WI38 (cell line): ENCODE results near the gene KDM5B.

Experiments
- H3K4me3 ChIP-seq: 2 replicates; pipeline ENCODE4 v1.5.1; 2011; ENCODE audit warnings: low read depth, mild to moderate bottlenecking, control low read depth, low read length
- CTCF ChIP-seq: IDR thresholded peaks from 2 replicates; pipeline ENCODE4 v1.5.1; 2012; ENCODE audit warnings: low read depth, mild to moderate bottlenecking, control low read depth, low read length

The KDM5B gene

DNA sequence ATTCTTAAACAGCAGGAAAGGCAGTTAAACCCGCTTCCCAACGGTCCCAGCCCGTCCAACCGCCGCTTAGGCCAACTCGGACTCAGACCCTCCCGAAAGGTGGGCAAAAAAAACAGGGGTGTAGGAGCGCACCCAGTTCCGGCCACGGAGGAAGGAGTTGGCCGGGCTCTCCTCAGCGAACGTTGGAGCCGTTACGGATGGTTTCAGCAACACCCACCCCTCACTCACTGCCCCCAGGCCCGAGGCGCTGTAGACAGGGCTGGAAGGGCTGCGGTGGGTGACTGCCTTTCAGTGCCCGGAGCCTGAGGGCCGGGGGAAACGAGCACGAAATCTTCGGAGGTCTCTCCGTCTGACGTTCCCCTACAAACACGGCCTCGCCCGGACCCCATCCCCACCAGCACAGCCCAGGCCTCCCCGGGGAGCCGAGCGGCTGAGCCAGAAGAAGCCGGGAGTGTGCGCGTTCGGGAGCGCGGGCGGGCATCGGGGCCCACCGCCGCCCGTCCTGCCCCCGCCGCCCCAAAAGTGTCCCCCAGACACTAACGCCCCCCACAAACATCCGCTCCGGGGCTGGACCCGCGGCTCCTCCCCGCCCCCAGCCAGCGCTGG is 1.3 kb downstream of the KDM5B start:
- H3K4me3 ChIP-seq: peak overlapping the region; percentile 88
- no peak for TF ChIP-seq CTCF

DNA sequence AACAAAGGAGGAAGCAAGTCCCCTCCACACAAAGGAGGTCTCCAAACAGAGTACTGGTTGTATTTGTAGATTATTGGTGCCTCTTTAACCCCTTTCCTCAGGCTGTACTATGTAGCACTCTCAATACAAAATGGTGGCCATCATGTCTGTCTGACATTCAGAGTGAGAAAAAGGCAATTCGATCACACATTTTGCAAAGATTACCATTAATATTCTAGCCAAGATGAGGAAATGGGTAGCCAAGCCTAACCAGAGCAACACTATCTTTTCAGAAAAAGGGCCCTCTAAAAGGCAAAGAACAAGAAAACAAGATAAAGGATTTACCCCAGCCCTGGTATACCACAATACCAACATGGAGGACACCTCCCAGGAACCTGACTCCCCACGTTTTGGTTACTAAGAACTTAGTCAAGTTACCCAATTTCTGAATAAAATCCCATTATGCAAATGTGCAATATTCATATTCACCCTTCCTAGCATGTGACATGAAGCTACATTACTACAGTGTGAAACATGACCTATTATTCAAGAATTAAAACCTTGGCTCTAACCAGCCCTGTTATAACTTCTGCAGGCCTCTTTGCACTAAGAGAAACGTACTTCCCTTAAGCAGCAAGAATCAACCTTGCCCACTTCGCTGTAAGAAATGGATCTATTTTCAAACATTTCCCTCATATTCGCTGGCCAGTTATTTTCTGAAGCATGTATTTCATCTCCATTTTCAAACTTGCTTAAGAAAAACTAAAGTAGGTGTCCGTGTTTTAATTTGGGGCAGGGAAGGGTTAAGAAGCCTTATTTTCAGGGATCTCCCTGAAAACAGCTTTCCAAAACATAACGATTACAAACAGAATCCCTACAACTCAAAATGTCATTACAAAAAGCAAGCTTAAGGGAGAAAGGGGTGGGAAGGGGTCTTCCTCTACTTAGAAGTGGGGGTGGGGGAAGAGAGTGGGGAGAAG is 2.1 kb downstream of the KDM5B start:
- no peak for TF ChIP-seq CTCF
- H3K4me3 ChIP-seq: peak overlapping the region; percentile 88

DNA sequence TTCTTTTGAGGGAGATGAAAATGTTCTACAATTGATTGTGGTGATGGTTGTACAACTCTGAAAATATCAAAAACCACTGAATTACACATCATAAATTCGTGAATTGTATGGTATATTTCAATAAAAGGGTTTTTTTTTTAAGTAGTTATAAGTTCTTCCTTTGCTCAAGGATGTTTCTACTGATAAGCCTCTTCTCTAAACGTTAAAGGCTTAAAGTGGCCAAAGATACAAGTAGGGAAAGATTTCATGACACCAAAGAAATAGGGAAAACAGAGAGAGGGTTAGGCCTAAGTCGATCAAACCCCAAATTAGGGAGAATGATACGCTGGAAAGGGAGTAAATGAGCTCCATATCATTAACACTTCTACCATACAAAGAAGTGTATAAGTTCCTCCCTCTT is 4.1 kb downstream of the KDM5B start:
- H3K4me3 ChIP-seq: no peak overlapping the region
- no peak for TF ChIP-seq CTCF

DNA sequence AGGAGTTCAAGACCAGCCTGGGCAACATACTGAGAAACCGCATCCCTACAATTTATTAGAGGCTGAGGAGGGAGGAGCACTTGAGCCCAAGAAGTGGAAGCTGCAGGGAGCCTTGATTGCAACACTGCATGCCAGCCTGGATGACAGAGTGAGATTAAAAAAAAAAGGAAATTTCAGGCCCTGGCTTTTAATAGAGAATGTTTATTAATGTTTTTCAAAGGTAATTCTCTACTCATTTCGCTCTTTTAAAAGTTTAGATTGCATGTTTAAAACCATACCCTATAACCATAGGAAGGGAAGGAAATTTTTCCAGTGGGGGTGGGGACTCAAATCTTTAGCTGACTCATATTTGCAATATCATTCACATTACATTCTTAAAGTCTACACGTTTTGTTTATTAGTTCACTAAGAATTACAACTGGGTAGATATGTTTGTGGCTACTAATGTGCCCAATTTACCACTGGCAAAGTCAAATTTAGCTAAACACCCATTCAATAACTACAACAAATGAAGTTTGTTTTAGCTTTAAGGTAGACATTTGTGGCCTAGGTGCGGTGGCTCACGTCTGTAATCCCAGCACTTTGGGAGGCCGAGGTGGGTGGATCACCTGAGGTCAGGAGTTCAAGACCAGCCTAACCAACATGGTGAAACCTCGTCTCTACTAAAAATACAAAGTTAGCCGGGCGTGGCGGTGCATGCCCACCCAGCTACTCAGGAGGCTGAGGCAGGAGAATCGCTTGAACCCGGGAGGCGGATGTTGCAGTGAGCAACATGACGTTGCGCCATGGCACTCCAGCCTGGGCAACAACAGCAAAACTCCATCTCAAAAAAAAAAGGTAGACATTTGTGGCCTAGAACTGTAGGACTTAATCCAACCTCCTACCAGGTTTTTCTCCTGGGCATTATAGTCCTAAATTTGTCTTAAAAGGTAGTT is 5.0 kb downstream of the KDM5B start:
- H3K4me3 ChIP-seq: no peak overlapping the region
- TF ChIP-seq CTCF: no peak

DNA sequence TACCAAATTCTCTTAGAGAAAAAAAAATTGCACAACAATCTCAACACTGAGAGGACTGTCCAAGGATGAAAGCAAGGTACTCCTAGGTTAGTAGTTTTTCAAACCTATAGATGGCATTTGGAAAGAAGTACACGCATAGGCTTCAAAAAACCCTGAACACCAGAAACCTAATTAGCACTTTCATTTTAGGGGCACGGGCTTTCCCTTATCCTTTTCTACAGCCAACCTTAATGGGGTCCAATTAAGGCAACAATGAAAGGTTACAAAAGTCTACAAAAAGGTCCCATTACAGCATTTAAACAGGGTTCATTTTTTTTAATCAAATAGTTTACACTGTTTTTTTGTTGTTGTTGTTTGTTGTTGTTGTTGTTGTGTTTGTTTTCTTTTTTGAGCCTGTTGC is 6.2 kb downstream of the KDM5B start:
- no peak for TF ChIP-seq CTCF
- no peak overlapping the region for H3K4me3 ChIP-seq

- TF ChIP-seq CTCF: no peak
- H3K4me3 ChIP-seq: no peak overlapping the region
These were observed 7.0 kb downstream of the KDM5B start for GRCh38 chr1:202801175-202801574.
